ENCODE results near the gene WSB1. TPM values are rescaled to one million over a fixed set of nuclear protein-coding genes. Genes with fewer than 3 reads are reported as not detected.
"Not testable (repeated sequence)": the region's sequence is repeated elsewhere in the genome, so short reads cannot be mapped to it uniquely, and the experiment has no call there.

The WSB1 gene
- total RNA-seq, 2 donors from 2014 or later = 214 to 284 TPM

GRCh38 chr17:27326585-27326984 lies 32.7 kb downstream of the WSB1 start:
- no peak overlapping the region for H3K27ac ChIP-seq
- H3K4me1 ChIP-seq (ENCODE audit: control insufficient read depth in 1 of 2, low read depth in 2 of 2) = peaks cover 10 to 18% of the 10 kb centered on the region in 2 donors
- H3K9me3 ChIP-seq = no peaks in the 10 kb centered on the region
- H3K27me3 ChIP-seq (replicated peaks; ENCODE audit: insufficient read depth) = no peaks in the 10 kb centered on the region
- no peak for ATAC-seq (ENCODE audit: insufficient number of reproducible peaks, low FRiP score, low read depth)
- TF ChIP-seq CTCF (IDR thresholded peaks at IDR 0.05) = no peak
- no peak for DNase-seq (ENCODE audit: low spot score)
- no peaks in the 10 kb centered on the region for H3K36me3 ChIP-seq
- H3K4me3 ChIP-seq = no peak overlapping the region

GRCh38 chr17:27327397-27327796 lies 33.5 kb downstream of the WSB1 start:
- H3K4me1 ChIP-seq (ENCODE audit: control insufficient read depth in 1 of 2, low read depth in 2 of 2) = peaks cover 14 to 27% of the 10 kb centered on the region in 2 donors
- no peaks in the 10 kb centered on the region for H3K9me3 ChIP-seq
- H3K4me3 ChIP-seq = no peak overlapping the region
- H3K27me3 ChIP-seq (replicated peaks; ENCODE audit: insufficient read depth) = no peaks in the 10 kb centered on the region
- no peaks in the 10 kb centered on the region for H3K36me3 ChIP-seq
- no peak for TF ChIP-seq CTCF (IDR thresholded peaks at IDR 0.05)
- ATAC-seq (ENCODE audit: insufficient number of reproducible peaks, low FRiP score, low read depth) = no peak
- no peak for DNase-seq (ENCODE audit: low spot score)
- H3K27ac ChIP-seq = no peak overlapping the region

GRCh38 chr17:27327871-27328270 lies 34.0 kb downstream of the WSB1 start:
- Histone ChIP-seq H3K27ac (no peak overlapping the region), H3K4me3 (no peak overlapping the region), H3K4me1 (ENCODE audit: control insufficient read depth in 1 of 2, low read depth in 2 of 2) (peaks cover 15 to 27% of the 10 kb centered on the region in 2 donors), H3K9me3 (no peaks in the 10 kb centered on the region), H3K27me3 (replicated peaks; ENCODE audit: insufficient read depth) (no peaks in the 10 kb centered on the region), H3K36me3 (no peaks in the 10 kb centered on the region)
- no peak for TF ChIP-seq CTCF (IDR thresholded peaks at IDR 0.05)
- ATAC-seq (ENCODE audit: insufficient number of reproducible peaks, low FRiP score, low read depth) (no peak), DNase-seq (ENCODE audit: low spot score) (no peak)

GRCh38 chr17:27328686-27329085 lies 34.8 kb downstream of the WSB1 start:
- peaks cover 10 to 22% of the 10 kb centered on the region in 2 donors for H3K4me1 ChIP-seq (ENCODE audit: control insufficient read depth in 1 of 2, low read depth in 2 of 2)
- not testable (repeated sequence) for H3K36me3 ChIP-seq; H3K27me3 ChIP-seq (replicated peaks; ENCODE audit: insufficient read depth); ATAC-seq (ENCODE audit: insufficient number of reproducible peaks, low FRiP score, low read depth); H3K27ac ChIP-seq; DNase-seq (ENCODE audit: low spot score); H3K9me3 ChIP-seq; H3K4me3 ChIP-seq

- Histone ChIP-seq H3K9me3 (no peaks in the 10 kb centered on the region), H3K36me3 (no peaks in the 10 kb centered on the region), H3K4me1 (ENCODE audit: control insufficient read depth in 1 of 2, low read depth in 2 of 2) (peaks cover 10 to 22% of the 10 kb centered on the region in 2 donors), H3K27me3 (replicated peaks; ENCODE audit: insufficient read depth) (no peaks in the 10 kb centered on the region), H3K4me3 (no peak overlapping the region), H3K27ac (no peak overlapping the region)
- DNase-seq (ENCODE audit: low spot score) (no peak), ATAC-seq (ENCODE audit: insufficient number of reproducible peaks, low FRiP score, low read depth) (no peak)
- no peak for TF ChIP-seq CTCF (IDR thresholded peaks at IDR 0.05)
These were observed 35.4 kb downstream of the WSB1 start for GRCh38 chr17:27329146-27329805.

- no peak overlapping the region for H3K4me3 ChIP-seq
- ATAC-seq (ENCODE audit: insufficient number of reproducible peaks, low FRiP score, low read depth) = no peak
These were observed 38.1 kb downstream of the WSB1 start for GRCh38 chr17:27332047-27332393.

More at GRCh38 chr17:27332047-27332393, 38.1 kb downstream of the WSB1 start:
- no peaks in the 10 kb centered on the region for H3K36me3 ChIP-seq
- H3K27me3 ChIP-seq (replicated peaks; ENCODE audit: insufficient read depth) = no peaks in the 10 kb centered on the region
- no peak for DNase-seq (ENCODE audit: low spot score)
- no peaks in the 10 kb centered on the region for H3K9me3 ChIP-seq
- TF ChIP-seq CTCF (IDR thresholded peaks at IDR 0.05) = no peak
- peak overlapping the region; percentile 63 to 84 for H3K27ac ChIP-seq
- H3K4me1 ChIP-seq (ENCODE audit: control insufficient read depth in 1 of 2, low read depth in 2 of 2) = peaks cover 10 to 21% of the 10 kb centered on the region in 2 donors
